ENCODE measurements around the gene OLIG1. TPM values are rescaled to one million over a fixed set of nuclear protein-coding genes. Genes with fewer than 3 reads are reported as not detected.

OLIG1 gene
- total and polyA plus RNA-seq, 2 of the 8 experiments (the other 6 are each of a cell fraction or from before 2014, with no cell fraction given) = 0.65 to 1.2 TPM

GRCh38 chr21:33039536-33039935 is 30.4 kb upstream of the OLIG1 start:
- Histone ChIP-seq H3K27me3 (replicated peaks in 1 of 4; ENCODE audit: control insufficient read depth in 3 of 4, extremely low read depth in 1 of 4, insufficient read depth in 3 of 4, low read length in 3 of 4) (peaks cover 12 to 27% (median 17%) of the 10 kb centered on the region in 4 experiments), H2BK20ac (ENCODE audit: low read length) (no peak overlapping the region), H2BK120ac (replicated peaks; ENCODE audit: low read depth, low read length) (no peak overlapping the region), H4K91ac (replicated peaks; ENCODE audit: insufficient read length, low read length) (no peak overlapping the region), H3K4ac (replicated peaks; ENCODE audit: insufficient read length, low read depth, low read length) (no peak overlapping the region), H3K4me2 (ENCODE audit: insufficient read depth in 1 of 2, low read depth in 2 of 2, low read length in 2 of 2) (no peak overlapping the region), H3K4me3 (ENCODE audit: extremely low read depth in 1 of 4, insufficient read depth in 2 of 4, low read depth in 3 of 4, low read length in 4 of 4) (no peak overlapping the region), H2AFZ (ENCODE audit: low read length) (no peak overlapping the region), H3K79me2 (ENCODE audit: control insufficient read depth in 1 of 2, insufficient read depth in 2 of 2, low read length in 2 of 2) (no peaks in the 10 kb centered on the region), H3K4me1 (replicated peaks in 1 of 4; ENCODE audit: control insufficient read depth in 3 of 4, insufficient read depth in 4 of 4, low read length in 3 of 4) (peaks cover 3 to 21% (median 10%) of the 10 kb centered on the region in 4 experiments; a peak in 6 of 7 replicates), H4K5ac (ENCODE audit: insufficient read length, low read depth, low read length) (no peak overlapping the region), H2BK5ac (ENCODE audit: low read depth, low read length) (no peak overlapping the region), H3K9me3 (ENCODE audit: insufficient read depth in 2 of 2, low read depth in 1 of 2, low read length in 1 of 2) (no peaks in the 10 kb centered on the region), H3K23me2 (ENCODE audit: low read depth, low read length) (no peaks in the 10 kb centered on the region), H3K27ac (ENCODE audit: low read depth, low read length) (no peak overlapping the region), H3K79me1 (ENCODE audit: low read depth, low read length) (no peaks in the 10 kb centered on the region), H2BK12ac (ENCODE audit: low read depth, low read length) (no peak overlapping the region), H2BK15ac (ENCODE audit: low read length) (no peak overlapping the region), H3K23ac (ENCODE audit: insufficient read length) (no peak overlapping the region), H2AK5ac (ENCODE audit: low read depth, low read length) (no peak overlapping the region), H3K9ac (replicated peaks in 1 of 4; ENCODE audit: extremely low read depth in 1 of 4, low read depth in 3 of 4, low read length in 3 of 4) (no peak overlapping the region), H4K20me1 (replicated peaks in 1 of 2; ENCODE audit: control insufficient read depth in 1 of 2, insufficient read depth in 2 of 2, low read length in 2 of 2) (peaks cover 1 to 2% of the 10 kb centered on the region in 2 experiments), H3K14ac (ENCODE audit: insufficient read length) (no peak overlapping the region), H3K56ac (replicated peaks; ENCODE audit: insufficient read length, low read depth, low read length) (no peak overlapping the region), H3K36me3 (ENCODE audit: control insufficient read depth in 2 of 4, insufficient read depth in 4 of 4, low read length in 3 of 4) (no peaks in the 10 kb centered on the region), H3K18ac (ENCODE audit: extremely low read depth, low read length) (no peak overlapping the region), H4K8ac (ENCODE audit: extremely low read depth, insufficient read depth, low read length) (no peak overlapping the region)
- 70% methylated on average over 7 of the region's 7 CpGs; no CpG with 5 or more reads in 1 of the 2 experiments for WGBS, 2 experiments (ENCODE audit: extremely low coverage in 1 of 2, insufficient coverage in 1 of 2, insufficient read length in 1 of 2, insufficient replicate concordance in 2 of 2, low coverage in 1 of 2, low lambda C conversion rate in 2 of 2, missing lambda C conversion rate in 1 of 2)
- FAIRE-seq (no peak), DNase-seq (ENCODE audit: low read depth in 1 of 2, low spot score in 2 of 2) (no peak)
- POLR2A ChIA-PET (ENCODE audit: partially characterized antibody) = no interaction called here
- CTCF ChIA-PET (ENCODE audit: partially characterized antibody) = interaction anchor here (1.2 to 1.3 kb wide), 2 partner anchors 88 to 263 kb away, joined by 3 read pairs; no protein-coding TSS in a partner anchor
- TF ChIP-seq KDM1A (IDR thresholded peaks at IDR 0.05; ENCODE audit: borderline replicate concordance, low read length) = no peak
- TF ChIP-seq, protein P1, sequence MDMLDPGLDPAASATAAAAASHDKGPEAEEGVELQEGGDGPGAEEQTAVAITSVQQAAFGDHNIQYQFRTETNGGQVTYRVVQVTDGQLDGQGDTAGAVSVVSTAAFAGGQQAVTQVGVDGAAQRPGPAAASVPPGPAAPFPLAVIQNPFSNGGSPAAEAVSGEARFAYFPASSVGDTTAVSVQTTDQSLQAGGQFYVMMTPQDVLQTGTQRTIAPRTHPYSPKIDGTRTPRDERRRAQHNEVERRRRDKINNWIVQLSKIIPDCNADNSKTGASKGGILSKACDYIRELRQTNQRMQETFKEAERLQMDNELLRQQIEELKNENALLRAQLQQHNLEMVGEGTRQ (IDR thresholded peaks at IDR 0.05; ENCODE audit: low read length) = no peak
- no peak for TF ChIP-seq POLR2AphosphoS5 (IDR thresholded peaks at IDR 0.05; ENCODE audit: low read depth, low read length)
- TF ChIP-seq E2F6 (IDR thresholded peaks at IDR 0.05) = peak; percentile 69; the same call in 1 of the 2 replicates
- TF ChIP-seq POLR2A (IDR thresholded peaks at IDR 0.05; ENCODE audit: control extremely low read depth in 1 of 2, low read depth in 2 of 2, low read length in 2 of 2) = no peak
- no peak for TF ChIP-seq BCL11A (IDR thresholded peaks at IDR 0.05; ENCODE audit: low read depth in 2 of 2, low read length in 2 of 2)
- TF ChIP-seq ZNF274 (IDR thresholded peaks at IDR 0.05; ENCODE audit: borderline replicate concordance, extremely low read depth, low read length) = no peak
- TF ChIP-seq CTBP2 (IDR thresholded peaks at IDR 0.05; ENCODE audit: borderline replicate concordance, insufficient read depth, insufficient read length, low read length) = no peak
- no peak for TF ChIP-seq CBX8 (IDR thresholded peaks at IDR 0.05; ENCODE audit: borderline replicate concordance, low read depth, low read length)
- TF ChIP-seq PHF8 (conservative IDR thresholded peaks at IDR 0.05; ENCODE audit: low read depth, low read length) = no peak
- TF ChIP-seq MAX (IDR thresholded peaks at IDR 0.05) = peak; percentile 88

All from H1 (cell line).